ENCODE results near the gene BUD13.

DNA sequence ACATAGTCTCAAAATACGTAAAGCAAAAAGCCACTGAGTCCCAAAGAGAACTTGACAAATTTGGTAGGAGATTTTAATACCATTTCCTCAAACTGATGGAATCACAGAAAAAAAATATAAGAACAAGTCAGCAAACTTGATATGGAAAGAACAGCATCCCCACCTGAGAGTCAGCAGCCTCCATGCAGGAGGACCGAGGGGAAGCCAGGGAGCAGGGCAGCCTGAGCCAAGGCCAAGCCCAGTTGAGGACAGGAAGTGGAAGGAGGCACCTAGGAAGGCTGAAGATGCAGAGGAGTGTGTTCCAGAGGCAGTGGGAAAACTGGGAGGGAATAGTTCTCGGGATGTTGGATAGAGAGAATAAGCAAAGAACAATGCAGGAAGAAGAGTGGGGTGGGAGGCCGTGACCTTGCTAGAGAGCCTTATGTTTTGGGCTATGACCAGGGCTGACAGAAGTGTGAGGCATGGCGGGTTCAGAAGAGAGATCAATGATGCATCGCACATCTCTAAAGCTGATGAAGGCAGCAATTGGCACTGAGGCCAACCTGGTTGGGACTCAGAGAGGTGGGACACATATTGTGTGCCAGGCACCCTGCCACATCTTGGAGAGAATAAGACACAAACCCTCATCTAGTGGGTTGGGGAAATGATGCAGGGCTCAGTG is 34.9 kb upstream of the BUD13 start:
- TF ChIP-seq, protein P1, sequence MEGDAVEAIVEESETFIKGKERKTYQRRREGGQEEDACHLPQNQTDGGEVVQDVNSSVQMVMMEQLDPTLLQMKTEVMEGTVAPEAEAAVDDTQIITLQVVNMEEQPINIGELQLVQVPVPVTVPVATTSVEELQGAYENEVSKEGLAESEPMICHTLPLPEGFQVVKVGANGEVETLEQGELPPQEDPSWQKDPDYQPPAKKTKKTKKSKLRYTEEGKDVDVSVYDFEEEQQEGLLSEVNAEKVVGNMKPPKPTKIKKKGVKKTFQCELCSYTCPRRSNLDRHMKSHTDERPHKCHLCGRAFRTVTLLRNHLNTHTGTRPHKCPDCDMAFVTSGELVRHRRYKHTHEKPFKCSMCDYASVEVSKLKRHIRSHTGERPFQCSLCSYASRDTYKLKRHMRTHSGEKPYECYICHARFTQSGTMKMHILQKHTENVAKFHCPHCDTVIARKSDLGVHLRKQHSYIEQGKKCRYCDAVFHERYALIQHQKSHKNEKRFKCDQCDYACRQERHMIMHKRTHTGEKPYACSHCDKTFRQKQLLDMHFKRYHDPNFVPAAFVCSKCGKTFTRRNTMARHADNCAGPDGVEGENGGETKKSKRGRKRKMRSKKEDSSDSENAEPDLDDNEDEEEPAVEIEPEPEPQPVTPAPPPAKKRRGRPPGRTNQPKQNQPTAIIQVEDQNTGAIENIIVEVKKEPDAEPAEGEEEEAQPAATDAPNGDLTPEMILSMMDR (IDR thresholded peaks at IDR 0.05; ENCODE audit: insufficient read depth, low read length) = no peak
- no peak for TF ChIP-seq GABPA (IDR thresholded peaks at IDR 0.05; ENCODE audit: low read depth)
